ENCODE measurements around the gene LINC00305. TPM values are rescaled to one million over a fixed set of nuclear protein-coding genes. Genes with fewer than 3 reads are reported as not detected.

LINC00305 gene
- polyA plus RNA-seq, 10 donors, result not detected

DNA sequence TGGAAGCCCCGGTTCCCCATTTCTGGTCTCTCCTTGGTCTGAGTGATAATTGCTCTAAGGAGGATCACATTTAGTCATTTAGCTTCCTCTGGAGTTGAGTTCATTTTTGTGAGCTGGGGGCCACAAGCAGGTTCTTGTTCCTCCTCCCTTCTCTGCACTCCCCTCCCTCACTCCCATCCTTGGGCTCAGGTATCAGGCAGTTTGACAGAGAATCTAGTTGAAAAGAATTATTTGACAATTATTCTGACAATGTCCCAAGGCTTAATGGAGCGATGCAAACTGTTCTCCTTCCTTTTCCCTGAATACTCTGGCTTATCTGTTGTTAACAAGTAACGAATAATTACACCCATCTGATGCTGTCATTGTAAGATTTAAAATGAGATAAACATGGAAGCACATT, 117.5 kb downstream of the LINC00305 start:
- DNase-seq, result no peak

Other genes starting within 250 kb of the LINC00305 start
- 1 to 10 TPM in 1 of 10 donors, under 1 TPM in 4, not detected in 5; 0.09 to 1.5 (median 0.24) TPM for gene SERPINB10, start 241.1 kb downstream of the LINC00305 start, polyA plus RNA-seq (ENCODE audit: insufficient read length in 10 of 10)
- gene HMSD, start 199.8 kb downstream of the LINC00305 start, polyA plus RNA-seq (ENCODE audit: insufficient read length in 10 of 10), result 1 to 10 TPM in 1 of 10 donors, under 1 TPM in 3, not detected in 6; 0.09 to 1.5 (median 0.50) TPM
- 1 to 10 TPM; 1.3 to 3.2 (median 2.0) TPM for gene SERPINB8, start 179.0 kb downstream of the LINC00305 start, polyA plus RNA-seq (ENCODE audit: insufficient read length in 10 of 10)

Data from muscle of back (tissue), 11 donors.